CD4-positive, alpha-beta T cell treated with Interleukin-6 for 4 hours (primary cell): ENCODE measurements around the gene SPP2.

Experiments used
- DNase-seq: peaks from one replicate; pipeline ENCODE4 v3.0.0-alpha.2; 2020; ENCODE audit warnings: mixed read lengths

Gene SPP2

GRCh38 chr2:234044157-234044556 is 6.3 kb upstream of the SPP2 start:
- no peak for DNase-seq

- no peak for DNase-seq
Measured at GRCh38 chr2:234046521-234046920, 4.0 kb upstream of the SPP2 start.

- no peak for DNase-seq
Measured at GRCh38 chr2:234047361-234047760, 3.1 kb upstream of the SPP2 start.

GRCh38 chr2:234048049-234048448 is 2.5 kb upstream of the SPP2 start:
- DNase-seq = no peak

GRCh38 chr2:234051374-234052070 is 1.0 kb downstream of the SPP2 start:
- no peak for DNase-seq

GRCh38 chr2:234058881-234059280 is 8.4 kb downstream of the SPP2 start:
- no peak for DNase-seq

GRCh38 chr2:234060236-234060635 is 9.7 kb downstream of the SPP2 start:
- DNase-seq = no peak

- DNase-seq = no peak
Measured at GRCh38 chr2:234061624-234062257, 11.2 kb downstream of the SPP2 start.

- no peak for DNase-seq
Measured at GRCh38 chr2:234066587-234066986, 16.1 kb downstream of the SPP2 start.

- no peak for DNase-seq
Measured at GRCh38 chr2:234071664-234072063, 21.2 kb downstream of the SPP2 start.

GRCh38 chr2:234072454-234072853 is 22.0 kb downstream of the SPP2 start:
- no peak for DNase-seq

- no peak for DNase-seq
Measured at GRCh38 chr2:234074751-234075517, 24.4 kb downstream of the SPP2 start.

GRCh38 chr2:234075518-234075915 is 25.0 kb downstream of the SPP2 start:
- no peak for DNase-seq

GRCh38 chr2:234075947-234076346 is 25.4 kb downstream of the SPP2 start:
- DNase-seq = no peak

- DNase-seq = no peak
Measured at GRCh38 chr2:234076451-234076850, 25.9 kb downstream of the SPP2 start.

- no peak for DNase-seq
Measured at GRCh38 chr2:234078129-234078528, 27.6 kb downstream of the SPP2 start.

- no peak for DNase-seq
Measured at GRCh38 chr2:234081970-234082822, 31.7 kb downstream of the SPP2 start.

GRCh38 chr2:234083572-234084348 is 33.3 kb downstream of the SPP2 start:
- DNase-seq = no peak

- DNase-seq = no peak
Measured at GRCh38 chr2:234091432-234091879, 41.0 kb downstream of the SPP2 start.

GRCh38 chr2:234091883-234092282 is 41.4 kb downstream of the SPP2 start:
- no peak for DNase-seq

- DNase-seq = no peak
Measured at GRCh38 chr2:234092344-234092743, 41.8 kb downstream of the SPP2 start.

GRCh38 chr2:234095301-234095700 is 44.8 kb downstream of the SPP2 start:
- no peak for DNase-seq
